Measurements from ENCODE around the gene ATP9A.

DNA sequence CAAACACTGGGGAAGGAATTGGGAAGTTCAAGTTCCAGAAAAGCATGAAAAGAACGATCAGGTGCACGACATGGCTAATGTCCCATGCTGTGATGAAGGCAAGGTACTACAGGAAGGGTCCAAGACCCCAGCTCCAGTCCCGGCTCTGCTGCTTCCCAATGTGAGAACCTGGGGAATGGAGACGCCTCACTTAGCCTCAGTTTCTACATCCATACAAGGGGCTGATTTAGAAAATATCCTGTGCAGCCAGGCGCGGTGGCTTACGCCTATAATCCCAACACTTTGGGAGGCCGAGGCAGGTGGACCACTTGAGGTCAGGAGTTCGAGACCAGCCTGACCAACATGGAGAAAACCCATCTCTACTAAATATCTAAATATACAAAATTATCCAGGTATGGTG, 144.9 kb downstream of the ATP9A start:
- TF ChIP-seq POLR2A (IDR thresholded peaks at IDR 0.05; ENCODE audit: low read depth, low read length), result no peak
- TF ChIP-seq, protein P1, sequence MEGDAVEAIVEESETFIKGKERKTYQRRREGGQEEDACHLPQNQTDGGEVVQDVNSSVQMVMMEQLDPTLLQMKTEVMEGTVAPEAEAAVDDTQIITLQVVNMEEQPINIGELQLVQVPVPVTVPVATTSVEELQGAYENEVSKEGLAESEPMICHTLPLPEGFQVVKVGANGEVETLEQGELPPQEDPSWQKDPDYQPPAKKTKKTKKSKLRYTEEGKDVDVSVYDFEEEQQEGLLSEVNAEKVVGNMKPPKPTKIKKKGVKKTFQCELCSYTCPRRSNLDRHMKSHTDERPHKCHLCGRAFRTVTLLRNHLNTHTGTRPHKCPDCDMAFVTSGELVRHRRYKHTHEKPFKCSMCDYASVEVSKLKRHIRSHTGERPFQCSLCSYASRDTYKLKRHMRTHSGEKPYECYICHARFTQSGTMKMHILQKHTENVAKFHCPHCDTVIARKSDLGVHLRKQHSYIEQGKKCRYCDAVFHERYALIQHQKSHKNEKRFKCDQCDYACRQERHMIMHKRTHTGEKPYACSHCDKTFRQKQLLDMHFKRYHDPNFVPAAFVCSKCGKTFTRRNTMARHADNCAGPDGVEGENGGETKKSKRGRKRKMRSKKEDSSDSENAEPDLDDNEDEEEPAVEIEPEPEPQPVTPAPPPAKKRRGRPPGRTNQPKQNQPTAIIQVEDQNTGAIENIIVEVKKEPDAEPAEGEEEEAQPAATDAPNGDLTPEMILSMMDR (conservative IDR thresholded peaks at IDR 0.05; ENCODE audit: low read depth, low read length), result no peak
- no peak for TF ChIP-seq RAD21 (IDR thresholded peaks at IDR 0.05; ENCODE audit: low read length)
- TF ChIP-seq, protein P2, sequence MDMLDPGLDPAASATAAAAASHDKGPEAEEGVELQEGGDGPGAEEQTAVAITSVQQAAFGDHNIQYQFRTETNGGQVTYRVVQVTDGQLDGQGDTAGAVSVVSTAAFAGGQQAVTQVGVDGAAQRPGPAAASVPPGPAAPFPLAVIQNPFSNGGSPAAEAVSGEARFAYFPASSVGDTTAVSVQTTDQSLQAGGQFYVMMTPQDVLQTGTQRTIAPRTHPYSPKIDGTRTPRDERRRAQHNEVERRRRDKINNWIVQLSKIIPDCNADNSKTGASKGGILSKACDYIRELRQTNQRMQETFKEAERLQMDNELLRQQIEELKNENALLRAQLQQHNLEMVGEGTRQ (IDR thresholded peaks at IDR 0.05; ENCODE audit: low read depth, low read length), result no peak
- no peak for TF ChIP-seq SMC3 (IDR thresholded peaks at IDR 0.05; ENCODE audit: low read depth, low read length)
- no peak for TF ChIP-seq RFX5 (IDR thresholded peaks at IDR 0.05; ENCODE audit: low read depth, low read length)
